ENCODE results near the gene GIPC3.
"Not testable (repeated sequence)": the region's sequence is repeated elsewhere in the genome, so short reads cannot be mapped to it uniquely, and the experiment has no call there.

Gene GIPC3

DNA sequence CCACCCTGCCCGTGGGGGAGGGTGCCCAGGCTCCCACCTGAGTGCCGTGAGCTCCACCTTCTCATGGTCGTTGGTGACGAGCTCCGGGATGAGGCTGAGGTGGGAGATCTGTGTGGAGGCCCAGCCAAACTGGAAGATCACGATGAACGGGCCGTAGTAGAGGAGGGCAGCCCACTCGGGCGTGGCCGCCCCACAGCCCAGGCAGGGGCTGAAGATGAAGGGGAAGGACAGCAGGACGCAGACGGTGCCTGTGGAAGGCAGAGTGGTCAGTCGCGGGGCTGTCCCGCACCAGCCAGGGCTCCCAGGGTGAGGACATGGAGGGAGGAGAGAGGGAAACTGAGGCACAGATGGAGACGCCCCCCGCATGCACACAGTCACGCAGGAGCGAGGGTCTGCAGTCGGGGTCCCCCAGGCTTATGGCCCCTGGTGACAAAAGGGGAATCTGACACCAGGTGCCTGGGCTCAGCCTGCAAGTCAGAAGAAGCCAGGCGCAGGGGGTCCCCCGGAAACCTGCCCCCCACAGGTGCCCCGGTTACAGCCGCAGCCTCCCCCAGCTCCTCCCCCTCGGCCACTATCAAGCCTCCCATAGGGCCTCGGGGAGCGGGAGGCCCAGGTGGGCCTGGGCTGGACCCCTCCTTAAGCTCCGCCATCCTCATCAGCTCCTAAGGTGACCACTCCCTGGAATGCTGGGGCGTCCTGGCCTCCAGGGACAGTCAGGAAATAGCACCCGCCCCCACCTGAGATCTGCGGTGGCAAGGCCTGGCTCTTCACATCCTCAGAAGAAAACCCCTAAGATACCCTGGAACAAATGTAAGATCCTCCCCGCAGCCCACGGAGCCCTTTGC is 34.1 kb upstream of the GIPC3 start:
- no peak for DNase-seq (ENCODE audit: low read depth in 2 of 2)

GRCh38 chr19:3551792-3552095 is 33.5 kb upstream of the GIPC3 start:
- no peak for DNase-seq (ENCODE audit: low read depth in 2 of 2)

GRCh38 chr19:3554254-3555083 is 30.8 kb upstream of the GIPC3 start:
- no peak for DNase-seq (ENCODE audit: low read depth in 2 of 2)

- no peak for DNase-seq (ENCODE audit: low read depth in 2 of 2)
These were observed 29.4 kb upstream of the GIPC3 start for GRCh38 chr19:3555653-3556422.

GRCh38 chr19:3556423-3556977 is 28.8 kb upstream of the GIPC3 start:
- DNase-seq (ENCODE audit: low read depth in 2 of 2) = no peak

DNA sequence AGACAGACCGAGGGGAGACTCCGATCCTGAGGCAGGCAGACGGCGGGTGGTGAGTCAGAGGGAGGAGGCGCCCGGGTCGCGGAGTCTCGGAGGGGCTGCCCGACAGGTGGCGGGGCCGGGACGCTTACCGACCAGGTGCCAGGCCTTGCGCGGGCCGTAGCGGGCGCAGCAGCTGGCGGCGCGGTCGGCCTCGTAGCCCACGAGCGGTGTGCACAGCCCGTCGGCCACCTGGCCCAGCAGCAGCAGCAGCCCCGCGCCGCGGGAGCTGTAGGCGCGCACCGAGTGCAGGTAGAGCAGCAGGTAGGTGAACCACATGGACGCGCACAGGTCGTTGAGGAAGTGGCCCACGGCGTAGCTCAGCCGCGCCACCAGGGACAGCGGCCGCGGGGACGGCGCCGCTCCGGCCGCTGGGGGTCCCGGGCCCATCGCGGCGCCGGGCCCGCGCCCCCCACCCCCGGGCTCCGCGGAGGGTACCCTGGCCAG is 28.3 kb upstream of the GIPC3 start:
- DNase-seq (ENCODE audit: low read depth in 2 of 2) = peak; percentile 40 to 50

- peak; percentile 83 to 89 for DNase-seq (ENCODE audit: low read depth in 2 of 2)
These were observed 27.6 kb upstream of the GIPC3 start, which contains the start of gene MFSD12 for GRCh38 chr19:3557461-3558248. MFSD12 (minus strand) TSS chr19:3557586; CDS start chr19:3557403, 183 bp downstream.

DNA sequence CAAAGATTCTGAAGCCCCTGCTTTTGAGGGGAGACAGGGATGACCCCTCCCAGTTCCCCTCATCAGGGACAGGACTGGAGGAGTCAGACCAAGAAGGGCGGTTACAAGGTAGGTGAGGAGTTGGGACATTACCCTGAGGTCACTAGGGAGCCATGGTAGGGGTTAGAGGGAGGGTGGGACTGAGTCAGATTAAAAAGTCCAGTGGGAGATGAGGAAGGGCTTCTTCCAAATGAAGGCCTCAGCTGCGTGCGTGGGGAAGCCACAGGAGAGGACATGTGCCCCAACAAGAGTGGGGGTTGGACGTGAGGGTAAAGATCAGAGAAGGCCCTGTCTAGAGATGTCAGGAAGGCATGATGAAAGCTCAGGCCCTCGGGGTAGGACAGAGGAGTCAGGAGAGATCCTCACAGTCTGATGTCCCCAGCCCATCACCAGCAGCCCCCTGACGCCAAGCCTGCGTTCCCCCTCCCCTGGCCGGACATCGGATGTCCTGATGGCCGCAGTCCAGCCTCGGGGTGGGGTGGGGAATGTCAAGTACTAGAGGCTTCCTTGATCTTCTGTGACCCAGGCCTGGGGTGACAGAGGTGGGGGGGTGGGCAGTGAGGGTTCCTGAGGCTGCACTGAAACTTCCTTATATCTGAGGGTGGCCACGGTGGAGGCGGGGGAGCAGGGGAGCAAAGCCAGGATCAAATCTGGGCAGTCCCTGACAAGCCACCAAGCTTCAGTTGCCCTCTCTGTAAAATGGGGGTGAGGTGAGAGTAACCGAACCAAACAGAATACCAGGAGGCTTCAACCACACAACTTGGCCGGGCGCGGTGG is 21.4 kb upstream of the GIPC3 start:
- DNase-seq (ENCODE audit: low read depth in 2 of 2) = no peak

GRCh38 chr19:3565139-3565538 is 20.1 kb upstream of the GIPC3 start:
- DNase-seq (ENCODE audit: low read depth in 2 of 2) = no peak

DNA sequence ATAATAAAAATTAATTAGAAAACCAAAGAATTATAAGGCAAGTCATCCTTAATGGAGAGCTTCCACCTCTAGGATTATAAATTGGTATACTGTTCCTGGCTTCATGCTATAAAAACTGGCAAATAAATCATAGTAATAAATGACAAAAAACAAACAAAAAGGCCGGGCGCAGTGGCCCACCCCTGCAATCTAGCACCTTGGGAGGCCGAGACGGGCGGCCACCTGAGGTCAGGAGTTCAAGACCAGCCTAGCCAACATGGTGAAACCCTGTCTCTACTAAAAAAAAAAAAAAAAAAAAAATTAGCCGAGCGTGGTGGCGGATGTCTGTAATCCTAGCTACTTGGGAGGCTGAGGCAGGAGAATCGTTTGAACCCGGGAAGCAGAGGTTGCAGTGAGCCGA is 15.2 kb upstream of the GIPC3 start:
- DNase-seq (ENCODE audit: low read depth in 2 of 2) = not testable (repeated sequence)

GRCh38 chr19:3570606-3571011 is 14.7 kb upstream of the GIPC3 start:
- DNase-seq (ENCODE audit: low read depth in 2 of 2) = no peak

GRCh38 chr19:3572132-3572854 is 13.0 kb upstream of the GIPC3 start:
- DNase-seq (ENCODE audit: low read depth in 2 of 2) = peak; percentile 99

GRCh38 chr19:3572855-3573161 is 12.5 kb upstream of the GIPC3 start, which contains the start of gene HMG20B:
HMG20B (plus strand) TSS chr19:3572944; CDS start chr19:3573310, 366 bp downstream.
- DNase-seq (ENCODE audit: low read depth in 2 of 2) = no peak

DNA sequence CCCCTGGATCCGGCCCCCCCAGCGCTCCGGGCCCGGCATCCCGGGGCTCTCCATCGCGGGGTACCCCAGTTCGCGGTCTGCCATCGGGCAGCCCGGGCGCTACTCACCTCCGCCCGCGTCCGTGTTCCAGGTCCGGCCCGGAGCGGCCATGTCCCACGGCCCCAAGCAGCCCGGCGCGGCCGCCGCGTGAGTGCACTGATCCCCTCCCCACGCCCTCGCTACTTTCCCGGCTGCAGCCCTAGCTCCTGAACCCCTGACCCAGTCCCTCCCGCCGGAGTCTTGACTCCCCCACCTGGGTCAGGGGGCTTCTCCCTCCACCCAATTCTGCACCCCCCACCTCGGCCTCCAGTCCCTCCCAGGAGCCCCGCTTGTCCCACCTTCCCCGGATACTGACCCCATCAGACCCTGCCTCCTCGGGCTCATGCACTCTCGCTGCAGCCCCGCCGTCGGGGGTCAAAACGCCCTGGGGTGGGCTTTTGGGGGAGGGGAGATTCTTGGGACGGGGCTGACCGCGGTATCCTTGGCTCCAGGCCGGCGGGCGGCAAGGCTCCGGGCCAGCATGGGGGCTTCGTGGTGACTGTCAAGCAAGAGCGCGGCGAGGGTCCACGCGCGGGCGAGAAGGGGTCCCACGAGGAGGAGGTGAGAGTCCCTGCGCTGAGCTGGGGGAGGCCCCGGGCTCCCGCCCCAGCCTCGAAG is 12.0 kb upstream of the GIPC3 start:
- DNase-seq (ENCODE audit: low read depth in 2 of 2) = no peak

DNA sequence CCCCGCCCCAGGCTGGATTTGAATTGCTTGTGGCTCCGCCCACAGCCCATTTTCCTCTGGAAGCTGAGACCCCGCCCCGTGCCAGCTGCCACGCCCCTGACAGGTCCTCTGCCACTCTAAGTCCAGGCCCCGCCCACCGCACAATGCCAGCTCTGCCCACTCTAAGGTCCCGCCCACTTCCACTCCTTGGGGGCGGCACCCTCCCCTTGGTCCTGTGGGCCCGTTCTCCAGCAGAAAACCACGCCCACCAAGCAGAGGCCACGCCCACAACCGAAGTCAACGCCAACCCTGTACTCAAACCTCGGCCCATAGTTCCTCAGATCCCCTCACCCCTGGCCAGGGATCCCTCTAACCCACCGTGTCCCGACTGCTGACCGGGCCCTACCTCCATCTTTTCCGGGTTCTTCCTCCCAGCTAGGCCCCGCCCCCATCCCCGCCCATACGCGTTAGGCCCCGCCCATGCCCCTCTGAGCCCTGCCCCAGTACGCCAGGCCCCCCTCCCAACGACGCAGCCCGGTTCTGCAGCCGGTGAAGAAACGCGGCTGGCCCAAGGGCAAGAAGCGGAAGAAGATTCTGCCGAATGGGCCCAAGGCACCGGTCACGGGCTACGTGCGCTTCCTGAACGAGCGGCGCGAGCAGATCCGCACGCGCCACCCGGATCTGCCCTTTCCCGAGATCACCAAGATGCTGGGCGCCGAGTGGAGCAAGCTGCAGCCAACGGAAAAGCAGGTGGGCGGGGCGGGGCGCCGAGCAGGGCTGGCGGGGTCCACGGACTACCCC is 11.2 kb upstream of the GIPC3 start:
- peak; percentile 54 to 68 for DNase-seq (ENCODE audit: low read depth in 2 of 2)

DNA sequence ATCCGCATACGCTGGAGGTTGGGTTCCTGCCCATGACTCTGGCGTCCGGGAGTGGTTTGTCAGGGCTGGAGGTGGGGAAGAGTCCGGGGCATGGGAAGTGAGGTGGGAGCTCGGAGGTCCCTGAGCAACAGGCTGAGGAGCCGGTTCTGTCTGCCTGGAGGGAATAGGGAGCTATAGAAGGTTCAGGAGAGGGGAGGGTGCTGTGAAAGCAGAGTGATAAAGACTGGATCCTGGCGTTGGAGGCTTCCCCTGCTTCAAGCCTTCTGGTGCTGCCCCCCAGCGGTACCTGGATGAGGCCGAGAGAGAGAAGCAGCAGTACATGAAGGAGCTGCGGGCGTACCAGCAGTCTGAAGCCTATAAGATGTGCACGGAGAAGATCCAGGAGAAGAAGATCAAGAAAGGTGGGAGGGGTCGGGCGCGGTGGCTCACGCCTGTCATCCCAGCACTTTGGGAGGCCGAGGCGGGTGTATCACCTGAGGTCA is 10.0 kb upstream of the GIPC3 start:
- DNase-seq (ENCODE audit: low read depth in 2 of 2) = no peak

- no peak for DNase-seq (ENCODE audit: low read depth in 2 of 2)
These were observed 9.2 kb upstream of the GIPC3 start for GRCh38 chr19:3575949-3576673.

All from stimulated activated CD8-positive, alpha-beta memory T cell treated with anti-CD3 and anti-CD28 coated beads, Interleukin-15, amount 100 ng/mL, for 4 hours (primary cell).